Thyroid gland (tissue), 4 donors: ENCODE measurements around the gene TSHZ2.

ENCODE experiments used
- CTCF ChIP-seq, 6 experiments: fragments of 200-600 bp in 3 of 6; fragments of 450-650 bp in 3 of 6; sonication (generic) in 3 of 6; IDR thresholded peaks; one replicate each; pipeline ENCODE4 v1.5.1; 2016 to 2019; ENCODE audit warnings: antibody characterized with exemption in 6 of 6, mild to moderate bottlenecking in 2 of 6, inconsistent platforms in 1 of 6, moderate library complexity in 1 of 6
- POLR2A ChIP-seq, 2 donors: fragments of 450-650 bp; IDR thresholded peaks; one replicate each; pipeline ENCODE4 v1.6.1; 2017; ENCODE audit warnings: antibody characterized with exemption in 2 of 2, mild to moderate bottlenecking in 2 of 2, moderate library complexity in 1 of 2

GRCh38 chr20:53127027-53127426 is 154.9 kb downstream of the TSHZ2 start:
- TF ChIP-seq CTCF (IDR thresholded peaks at IDR 0.05) (no peak), POLR2A (IDR thresholded peaks at IDR 0.05) (no peak)
